DLD1 (cell line): Measurements from ENCODE around the gene PKHD1.

ENCODE experiments used
- in situ Hi-C: cut with HindIII; loops from 2 replicates; pipeline ENCODE4 v1.10.0; 2017; ENCODE audit warnings: low sequenced_read_pairs

PKHD1 gene

DNA sequence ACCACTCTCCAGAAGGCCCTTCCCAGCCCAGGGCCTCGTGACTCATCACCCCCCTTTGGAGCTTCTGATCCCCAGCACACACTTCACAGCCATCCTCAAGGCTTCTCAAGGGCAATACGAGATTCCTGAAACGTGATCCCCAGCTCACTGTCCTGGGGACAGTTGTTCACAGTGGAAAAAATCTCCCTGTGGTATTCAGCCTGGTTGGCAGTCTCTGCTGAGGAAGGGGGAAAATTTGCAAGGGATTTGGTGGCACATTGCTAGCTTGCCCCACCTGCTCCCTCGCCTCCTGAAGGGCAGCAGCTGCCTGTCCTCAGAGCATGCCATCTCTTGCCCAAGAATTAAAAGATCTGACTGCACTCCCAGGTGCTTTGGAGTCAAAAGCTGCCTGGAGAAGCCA, 20.7 kb upstream of the PKHD1 start:
- in situ Hi-C loops = no loop called here

DNA sequence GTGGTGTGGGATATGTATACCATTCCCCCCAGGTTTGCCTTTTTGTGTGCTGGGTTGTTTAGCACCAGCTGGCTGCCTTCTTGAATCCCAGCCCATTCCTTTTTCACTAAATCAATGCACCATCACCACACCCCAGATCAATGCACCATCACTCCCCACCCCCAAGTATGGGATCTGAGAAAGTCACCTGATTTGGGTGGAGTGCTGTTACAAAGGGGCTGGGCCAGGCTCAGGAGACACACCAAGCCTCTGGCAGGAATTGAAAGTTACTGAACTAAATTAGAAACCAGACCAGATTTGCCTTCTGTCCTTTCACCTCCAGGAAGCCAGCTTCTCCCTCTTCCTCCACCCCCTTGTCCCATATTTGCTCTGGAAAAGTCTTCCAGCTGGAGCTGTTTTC, 19.6 kb upstream of the PKHD1 start:
- in situ Hi-C loops = no loop called here

DNA sequence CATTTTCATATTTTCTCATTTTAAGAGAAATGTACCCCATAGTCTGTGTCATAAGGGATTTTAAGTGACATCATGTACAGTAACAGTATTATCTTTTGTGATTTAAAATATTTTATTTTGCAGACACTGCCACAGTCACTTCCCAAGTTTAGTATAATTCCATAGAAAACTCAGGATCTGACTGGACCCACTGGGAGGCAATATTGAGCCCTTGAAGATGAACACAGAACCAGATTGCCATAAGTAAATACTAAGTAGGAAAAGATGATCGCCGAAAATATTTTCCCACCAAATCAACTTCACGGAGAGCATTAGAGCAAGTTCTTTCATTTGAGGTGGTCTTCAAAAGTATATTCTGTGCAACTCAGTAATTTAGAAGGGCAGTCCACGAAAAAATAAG, 17.6 kb upstream of the PKHD1 start:
- in situ Hi-C loops = no loop called here

DNA sequence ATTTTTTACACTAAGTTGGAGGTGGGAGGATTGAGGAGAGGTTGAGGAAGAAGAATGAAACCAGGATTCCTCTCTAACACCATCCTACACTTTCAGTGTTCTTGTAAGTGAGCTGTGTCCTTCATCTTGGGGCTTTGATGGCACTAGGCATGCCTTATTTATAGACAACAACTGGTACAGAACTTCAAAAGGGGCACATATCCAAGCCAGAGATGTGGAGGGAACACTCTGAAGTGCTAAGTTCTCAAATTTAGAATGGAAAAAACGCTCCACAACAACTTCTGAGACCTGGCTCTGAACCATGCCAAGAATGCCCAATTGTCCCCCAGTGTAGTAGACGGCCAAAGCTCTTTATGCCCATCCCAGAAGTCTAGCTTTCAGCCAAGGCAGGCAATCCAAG, 16.2 kb upstream of the PKHD1 start:
- in situ Hi-C loops = no loop called here

DNA sequence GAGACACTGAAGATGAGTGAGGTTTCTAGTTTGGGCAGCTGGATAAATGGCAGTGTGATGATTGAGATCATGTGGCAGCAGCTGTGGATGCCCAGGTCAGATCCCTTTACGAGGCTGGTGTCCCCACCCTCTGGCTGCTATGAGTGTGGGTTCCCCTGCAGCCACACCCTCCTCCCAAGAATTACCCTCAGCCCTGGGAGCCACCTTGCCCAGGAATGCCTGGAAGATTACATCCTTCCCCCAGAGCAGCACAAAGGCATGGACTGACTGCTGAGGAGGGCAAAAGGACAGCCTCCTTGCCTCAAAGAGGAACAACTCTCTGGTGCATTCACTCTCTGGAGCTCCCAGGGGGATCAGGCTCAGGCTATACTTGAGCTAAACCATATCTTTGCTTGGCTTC, 15.0 kb upstream of the PKHD1 start:
- in situ Hi-C loops = no loop called here

DNA sequence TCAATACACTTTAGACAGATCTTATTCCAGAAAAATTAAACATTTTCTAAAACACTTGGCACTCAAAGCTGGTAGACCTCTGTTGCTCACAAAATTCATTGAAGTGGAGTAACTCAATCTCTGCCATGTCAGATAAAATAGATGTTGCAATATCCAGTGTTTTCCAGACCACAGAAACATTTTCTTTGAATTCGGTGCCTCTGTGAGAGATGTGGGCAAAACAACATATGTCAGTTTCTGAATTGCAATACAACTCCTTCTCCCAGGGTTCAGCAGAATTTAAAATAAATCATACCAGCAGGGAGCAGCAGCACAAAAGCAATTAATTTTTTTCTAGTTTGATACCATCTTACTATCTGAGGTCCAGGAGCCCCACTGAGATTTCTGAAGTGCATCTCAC, 11.3 kb upstream of the PKHD1 start:
- in situ Hi-C loops = no loop called here

DNA sequence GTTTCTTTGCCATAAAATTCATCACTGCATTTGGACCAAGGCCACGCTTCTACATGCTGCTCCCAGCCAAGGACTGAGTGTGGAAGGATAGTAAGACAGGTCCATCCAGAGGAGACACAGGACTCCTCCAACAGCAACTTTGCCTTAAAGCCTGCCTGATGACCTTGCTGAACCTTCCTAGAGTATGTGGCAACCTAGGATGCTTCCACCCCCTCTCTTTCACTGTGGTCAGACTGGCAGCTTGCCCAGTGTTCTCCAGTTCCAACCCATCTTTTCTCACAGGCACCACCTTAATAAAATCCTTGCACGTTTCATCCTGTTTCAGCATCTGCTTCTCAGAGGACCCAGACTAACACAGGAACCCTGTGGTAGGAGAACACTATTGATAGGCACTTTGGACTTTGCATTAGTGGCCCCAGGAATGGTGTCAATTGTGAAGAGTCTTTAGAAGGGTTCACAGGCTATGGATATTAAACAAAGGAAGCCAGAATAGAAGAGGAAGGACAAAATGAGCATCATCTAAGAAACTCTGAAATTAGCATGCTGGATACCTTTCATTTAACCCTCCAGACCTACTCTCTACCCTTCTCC, 2.4 kb upstream of the PKHD1 start:
- in situ Hi-C loops = no loop called here

DNA sequence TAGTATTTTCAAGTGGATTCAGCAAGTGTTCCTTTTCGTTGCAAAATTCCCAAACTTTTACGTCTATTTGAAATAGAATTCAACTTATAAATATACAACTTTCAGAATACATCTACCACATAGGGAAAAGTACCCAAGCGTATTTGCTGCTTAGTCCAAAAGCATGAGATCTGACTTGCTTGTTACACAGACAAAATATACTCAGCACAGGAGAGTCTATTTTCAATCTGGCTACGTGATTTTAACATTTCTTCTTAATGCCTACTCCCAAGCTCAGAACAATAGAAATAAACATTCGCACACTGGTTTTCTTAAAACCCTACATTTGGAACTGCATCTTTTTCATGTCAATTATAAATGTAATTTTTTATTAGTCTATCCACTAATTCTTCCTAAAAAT, 672 bp downstream of the PKHD1 start:
- in situ Hi-C loops = no loop called here

DNA sequence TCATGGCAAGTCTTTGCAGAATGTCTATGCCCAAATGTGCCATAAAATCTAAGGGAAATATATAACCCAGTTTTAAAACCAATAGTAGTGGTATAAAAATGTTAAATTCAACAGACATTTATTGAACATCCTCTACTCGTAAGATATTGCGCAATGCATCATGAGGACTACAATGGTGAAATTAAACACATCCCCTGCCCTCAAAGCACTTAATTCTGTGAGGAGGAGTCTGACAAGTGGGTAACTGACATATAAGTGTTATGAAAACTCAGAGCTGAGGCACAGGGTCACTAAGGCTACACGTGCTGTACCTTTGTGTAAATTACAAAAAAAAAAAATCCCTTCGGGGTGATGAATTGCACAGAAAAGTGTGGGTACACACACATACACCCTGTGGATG, 6.2 kb downstream of the PKHD1 start:
- in situ Hi-C loops = no loop called here

DNA sequence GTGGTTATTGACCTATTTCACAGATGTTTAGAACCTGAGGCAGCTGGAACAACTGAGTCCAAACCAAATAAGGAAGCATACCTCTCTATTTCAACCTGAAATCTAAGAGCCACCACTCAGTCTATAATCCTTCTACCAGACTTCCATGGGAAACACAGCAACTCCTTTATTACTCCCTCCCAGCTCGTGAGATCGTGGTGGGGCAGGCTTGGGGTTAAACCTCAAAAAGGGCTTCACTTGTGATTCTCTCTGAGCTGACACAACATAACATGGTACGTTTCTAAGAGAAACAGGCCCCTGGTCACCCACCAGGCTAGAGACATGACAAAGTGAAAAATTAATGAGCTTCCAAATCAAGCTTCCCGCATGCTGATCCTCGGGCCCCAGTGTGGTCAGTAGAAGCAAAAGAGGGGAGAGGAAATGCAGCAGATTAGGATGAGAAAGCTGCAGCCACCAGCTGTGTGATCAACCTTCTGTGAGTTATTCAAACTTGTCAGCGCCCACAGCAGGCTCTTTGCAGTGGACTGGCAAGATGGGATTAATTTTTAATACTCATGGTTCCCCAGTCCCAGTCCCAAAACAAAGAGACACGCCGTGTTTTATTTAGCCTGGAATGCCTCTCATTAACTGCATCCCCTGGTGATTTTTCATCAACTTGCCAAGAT, 9.3 kb downstream of the PKHD1 start:
- in situ Hi-C loops = no loop called here

DNA sequence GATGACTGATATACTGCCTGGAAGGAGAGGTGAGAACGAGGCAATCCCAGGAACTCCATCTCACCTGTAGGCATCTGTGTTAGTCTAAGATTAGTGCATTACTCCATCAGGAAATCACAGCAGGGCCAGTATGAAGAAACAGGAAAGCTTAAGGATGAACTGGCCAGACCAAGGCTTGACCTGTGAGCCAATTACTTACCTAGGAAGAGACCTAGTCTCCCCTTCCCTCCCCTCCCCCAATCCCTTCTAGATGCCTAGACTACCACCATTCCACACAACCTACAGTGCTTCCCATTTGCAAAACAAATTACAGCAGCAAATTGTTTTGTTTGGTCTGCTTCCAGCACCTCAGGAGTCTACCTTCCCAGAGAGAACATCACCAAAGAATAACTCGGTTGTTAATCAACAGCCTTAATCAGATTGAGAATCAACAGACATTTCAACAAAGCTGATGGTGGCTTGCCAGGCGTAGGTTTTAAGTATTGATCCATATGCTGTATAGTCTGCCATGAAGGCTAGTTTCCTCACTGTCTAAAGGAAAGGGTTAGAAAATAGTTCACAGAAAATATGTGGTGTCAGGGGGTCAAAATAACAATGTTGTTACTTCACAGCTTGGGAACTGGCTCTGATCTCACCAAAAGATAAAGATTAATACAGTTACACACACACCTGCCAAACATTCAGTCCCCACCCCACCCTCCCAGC, 10.1 kb downstream of the PKHD1 start:
- in situ Hi-C loops = no loop called here

DNA sequence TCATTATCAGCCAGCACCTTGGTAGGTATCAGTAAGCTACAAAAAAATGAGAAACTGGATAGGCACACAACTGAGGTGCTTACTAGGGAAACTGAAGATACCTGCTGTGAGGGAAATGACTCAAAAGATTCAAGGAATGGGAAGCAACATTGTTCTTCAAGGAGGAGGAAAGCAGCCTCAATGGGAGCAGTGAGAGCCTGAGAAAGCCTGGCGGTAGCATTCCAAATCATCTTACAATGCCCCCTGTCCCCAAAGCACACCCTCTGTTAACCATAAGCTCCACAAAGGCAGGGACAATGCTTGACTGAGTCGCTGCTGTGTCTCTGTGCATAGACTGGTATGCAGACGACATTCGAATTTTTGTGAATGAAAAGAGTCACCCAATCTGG, 10.6 kb downstream of the PKHD1 start:
- in situ Hi-C loops = no loop called here

DNA sequence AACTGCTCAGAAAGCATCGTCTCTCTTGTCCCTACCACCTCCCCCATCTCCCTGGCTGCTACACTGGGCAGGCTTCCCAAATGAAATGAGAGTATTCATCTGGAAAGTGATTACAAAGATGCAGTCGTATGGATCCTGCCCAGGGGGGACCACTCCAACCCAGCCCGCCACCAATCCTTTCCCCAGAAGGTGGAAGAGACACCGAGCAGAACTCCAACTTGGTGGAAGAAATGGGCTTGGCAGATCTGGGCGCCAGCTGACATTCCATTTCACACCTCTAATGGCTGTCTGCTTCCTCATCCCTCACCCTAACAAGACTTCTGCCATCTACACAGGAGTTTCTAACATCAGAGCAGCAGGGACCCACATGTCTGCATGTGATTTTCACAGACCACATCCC, 12.7 kb downstream of the PKHD1 start:
- in situ Hi-C loops = no loop called here

DNA sequence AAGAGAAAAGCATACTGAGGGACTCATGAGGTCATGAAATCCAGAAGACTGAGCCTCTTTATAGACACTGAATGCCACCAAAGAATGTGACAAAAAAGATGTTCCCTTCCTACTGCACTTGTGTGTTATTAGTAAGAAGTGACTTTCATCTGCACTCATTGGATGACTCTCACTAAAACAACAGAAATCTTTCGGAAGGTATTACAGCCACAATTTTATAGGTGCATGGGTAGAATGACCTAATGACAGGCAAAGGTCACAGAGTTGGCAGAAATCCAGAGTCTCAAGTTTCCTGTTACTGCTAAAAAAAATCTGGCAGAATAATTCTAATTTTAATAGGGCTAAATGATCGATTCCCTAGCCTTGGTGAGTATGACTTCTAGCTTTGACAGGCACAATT, 13.3 kb downstream of the PKHD1 start:
- in situ Hi-C loops = no loop called here

DNA sequence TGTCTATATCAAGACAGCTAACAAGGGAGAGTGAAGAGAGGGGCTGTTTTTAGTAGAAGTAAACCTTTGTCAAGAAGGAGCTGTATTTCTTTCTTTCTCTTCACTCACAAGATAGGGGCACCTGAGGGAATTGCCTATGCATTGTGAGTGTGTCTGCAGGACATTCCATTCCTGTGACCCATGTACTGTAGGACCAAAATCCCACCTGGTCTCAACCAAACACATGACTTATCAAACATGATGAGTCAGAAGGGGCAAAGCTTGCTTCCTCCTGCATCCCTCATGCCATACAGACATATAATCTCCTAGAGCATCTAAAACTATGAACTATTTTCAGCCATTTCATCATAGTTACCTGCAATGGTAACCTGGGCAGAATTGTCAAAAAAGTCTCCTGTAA, 21.8 kb downstream of the PKHD1 start:
- in situ Hi-C loops = no loop called here

DNA sequence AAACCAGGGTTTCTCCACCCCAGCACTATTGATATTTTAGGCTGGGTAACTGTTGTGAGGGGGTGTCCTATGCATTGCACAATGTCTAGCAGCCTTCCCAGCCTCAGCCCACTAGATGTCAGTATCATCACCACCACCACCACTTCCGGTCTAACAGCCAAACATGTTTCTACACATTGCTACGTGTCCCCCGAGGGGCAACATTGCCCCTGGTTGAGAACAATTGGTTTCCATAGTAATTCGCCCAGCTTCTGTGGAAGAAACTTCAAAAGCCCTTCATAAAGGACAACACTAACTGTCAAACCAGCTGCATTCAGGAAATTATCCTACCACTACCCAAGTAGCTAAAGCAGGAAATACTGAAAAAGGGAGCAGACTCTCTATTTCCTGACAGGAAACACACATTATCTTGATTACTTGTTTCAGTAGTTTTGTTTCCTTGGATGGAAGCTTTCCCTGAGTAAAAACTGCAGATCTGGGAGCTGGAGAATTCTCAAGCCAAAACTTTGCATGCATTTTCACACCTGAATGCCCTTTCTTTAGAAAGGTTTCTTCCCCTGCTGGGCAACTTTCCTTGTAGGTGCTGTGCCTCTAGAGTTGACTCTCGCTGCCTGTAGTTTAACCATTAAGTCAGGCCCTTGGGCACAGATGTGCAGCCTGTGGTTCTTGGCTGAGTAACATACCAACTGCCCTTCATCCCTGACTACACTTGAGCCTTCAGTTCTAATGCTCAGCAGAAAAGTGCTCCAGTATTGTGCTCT, 23.6 kb downstream of the PKHD1 start:
- in situ Hi-C loops = no loop called here

DNA sequence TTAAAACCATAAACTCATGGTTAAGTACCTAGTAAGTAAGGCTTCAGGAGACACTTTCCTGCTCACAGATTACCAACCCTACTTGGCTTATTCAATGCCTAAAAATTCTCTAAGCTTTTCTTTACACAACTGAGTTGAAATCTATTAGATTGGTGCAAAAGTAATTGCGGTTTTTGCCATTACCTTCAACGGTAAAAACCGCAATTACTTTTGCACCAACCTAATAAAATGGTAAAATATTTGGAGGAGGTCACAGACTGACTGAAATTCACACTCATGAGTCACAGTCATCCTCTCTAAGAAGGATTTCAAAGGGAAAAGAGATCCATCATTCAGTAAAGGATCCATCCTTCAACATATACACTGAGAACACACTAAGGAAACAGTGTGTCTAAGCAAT, 25.9 kb downstream of the PKHD1 start:
- in situ Hi-C loops = no loop called here

DNA sequence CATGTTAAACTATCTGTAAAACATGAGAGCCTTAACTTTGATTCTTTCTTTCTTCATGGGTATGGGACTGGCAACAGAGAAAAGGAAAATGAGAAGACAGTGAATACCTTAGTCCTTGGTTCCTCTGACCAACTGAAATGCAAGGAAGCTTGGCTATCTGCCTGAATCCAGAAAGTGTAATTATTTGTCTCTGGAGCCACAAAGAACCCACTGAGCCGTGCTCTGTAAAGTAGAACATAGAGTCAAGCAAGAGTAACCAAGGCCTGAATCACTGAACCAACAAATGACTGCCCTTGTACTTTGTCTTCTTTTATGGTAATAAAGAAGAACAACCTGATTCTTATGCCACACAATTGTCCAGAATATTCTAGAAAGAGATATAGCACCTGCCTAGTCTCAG, 27.6 kb downstream of the PKHD1 start:
- in situ Hi-C loops = no loop called here

DNA sequence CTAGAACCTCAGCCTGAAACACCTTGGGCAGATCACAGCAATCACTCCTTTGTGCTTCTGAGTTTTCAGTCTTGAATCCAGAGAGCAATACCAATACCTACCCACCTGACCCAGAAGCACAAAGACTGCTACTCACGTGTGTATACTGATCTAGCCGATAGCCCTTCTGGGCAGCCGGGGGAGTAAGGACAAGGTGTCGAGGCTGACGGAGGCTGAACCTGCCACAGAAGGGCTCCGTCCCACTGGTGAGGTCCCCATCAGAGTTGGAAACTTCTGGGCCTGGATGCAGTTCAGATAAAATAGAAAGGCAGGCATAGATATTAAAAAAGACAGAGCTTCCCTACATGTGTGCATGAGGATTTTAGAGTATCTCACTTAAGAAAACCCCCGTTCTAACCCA, 32.0 kb downstream of the PKHD1 start:
- in situ Hi-C loops = no loop called here

DNA sequence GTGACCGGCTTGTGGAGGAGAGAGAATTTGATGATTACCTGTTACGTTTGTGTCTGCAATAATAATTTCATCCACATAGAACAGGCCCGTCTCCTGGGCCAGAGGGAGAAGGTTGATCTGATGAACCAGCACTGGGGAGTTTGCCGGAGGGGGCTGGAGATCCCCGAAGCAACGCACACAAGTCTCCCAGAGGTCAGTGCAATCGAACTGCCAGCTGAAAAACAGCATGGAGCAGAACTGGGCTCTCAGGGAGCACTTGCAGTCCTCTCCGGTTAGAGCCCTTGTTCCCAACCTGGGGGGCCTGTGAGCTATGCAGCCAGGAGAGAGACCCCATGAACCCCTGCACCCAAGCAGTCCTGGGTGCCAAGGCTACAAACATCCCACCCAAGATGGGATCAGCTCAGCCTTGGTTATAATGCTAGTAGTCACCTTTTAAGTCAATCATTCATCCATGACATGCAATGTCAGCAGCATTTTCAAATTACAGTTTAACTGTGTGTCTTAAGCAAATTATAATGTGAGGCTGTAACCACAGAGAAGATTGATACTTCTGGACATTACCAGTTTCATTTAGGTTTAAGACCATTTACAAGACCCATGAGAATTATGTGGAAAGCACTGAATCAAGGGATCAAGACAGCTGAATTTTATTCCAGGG, 34.2 kb downstream of the PKHD1 start:
- in situ Hi-C loops = no loop called here

DNA sequence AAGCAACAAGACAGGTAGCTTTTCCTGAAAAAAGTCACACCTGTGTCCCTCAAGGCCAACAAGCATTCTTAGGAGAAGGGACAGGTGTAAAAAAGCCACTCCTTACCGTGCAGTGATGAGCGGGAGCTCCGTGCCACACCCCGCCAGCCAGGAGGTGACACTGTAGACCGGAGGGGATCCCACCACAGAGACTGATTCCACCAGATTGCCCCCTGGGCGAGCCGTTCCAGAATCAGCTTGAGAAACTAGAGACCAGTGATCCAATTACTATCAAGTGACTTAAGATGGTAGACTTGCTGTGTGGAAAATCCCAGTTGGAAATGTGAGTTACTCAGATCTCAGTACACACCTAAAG, 37.4 kb downstream of the PKHD1 start:
- in situ Hi-C loops = no loop called here
